K562 (cell line): ENCODE data around the gene CDKN2D. TPM values are rescaled to one million over a fixed set of nuclear protein-coding genes. Genes with fewer than 3 reads are reported as not detected.

ENCODE experiments used
- ATAC-seq: fragments of 200-7000 bp; cut with Tn5 transposase; 3 replicates; pipeline ENCODE4 v1.9.1; 2020; ENCODE audit warnings: moderate library complexity
- BruUV-seq: library from RNA; stranded (reverse); fragments of 400-500 nt; replicated peaks from 2 replicates; lab custom pipeline; 2021; lab: Mats Ljungman, UMichigan
- CTCF ChIA-PET: fragments of 300-600 bp; formaldehyde crosslinking; extraction: SDS; loops from one replicate; lab custom pipeline; 2021; ENCODE audit warnings: low intra/inter-chr PET ratio; lab: Yijun Ruan, JAX
- POLR2A ChIA-PET: fragments of 300-600, 350-650 bp; sonication (Branson Sonifier 250); formaldehyde crosslinking; extraction: SDS; loops from one replicate; lab custom pipeline; 2021; ENCODE audit warnings: antibody characterized with exemption, inconsistent platforms; lab: Yijun Ruan, JAX
- DNase-seq, 4 experiments: peaks; one replicate each; pipeline versions ENCODE4 v3.0.0 to v3.0.0-alpha.2; 2011 to 2018; ENCODE audit warnings: low spot score in 3 of 4, mixed read lengths in 3 of 4; ENCODE audit errors: extremely low read depth in 1 of 4
- FAIRE-seq: peaks from 2 replicates; lab custom pipeline; 2011; peaks lifted over from hg19 to GRCh38; lab: Jason Lieb, UNC
- H2AFZ ChIP-seq: 2 replicates; pipeline ENCODE4 v1.6.0; 2011; ENCODE audit warnings: low read depth, low read length, control low read depth, inconsistent platforms
- H3K27ac ChIP-seq: fragments of 200-600 bp; 3 replicates; pipeline ENCODE4 v1.8.0; 2011; ENCODE audit warnings: low read depth, mild to moderate bottlenecking, control low read depth, inconsistent platforms, low read length, moderate library complexity, mixed read lengths; ENCODE audit errors: extremely low read depth
- H3K27me3 ChIP-seq, 2 experiments: fragments of 300-600 bp in 1 of 2; 2 replicates in 1 of 2; 3 replicates in 1 of 2; pipeline versions ENCODE4 v1.6.0 to v1.8.0; 2011; ENCODE audit warnings: inconsistent platforms in 2 of 2, low read length in 2 of 2, mild to moderate bottlenecking in 1 of 2, mixed read lengths in 1 of 2, moderate library complexity in 1 of 2; ENCODE audit not compliant: control insufficient read depth in 2 of 2, insufficient read depth in 2 of 2
- H3K36me3 ChIP-seq: fragments of 300-600 bp; 3 replicates; pipeline ENCODE4 v1.8.0; 2011; ENCODE audit warnings: mild to moderate bottlenecking, low read length, inconsistent platforms; ENCODE audit not compliant: control insufficient read depth, insufficient read depth
- H3K4me1 ChIP-seq, 2 experiments: fragments of 200-600 bp in 1 of 2; replicated peaks in 1 of 2; 2 replicates in 1 of 2; 3 replicates in 1 of 2; pipeline versions ENCODE4 v1.5.1 to v1.8.0; 2011; ENCODE audit warnings: inconsistent platforms in 2 of 2, low read length in 2 of 2, mild to moderate bottlenecking in 1 of 2, mixed read lengths in 1 of 2, moderate library complexity in 1 of 2; ENCODE audit not compliant: control insufficient read depth in 2 of 2, insufficient read depth in 2 of 2
- H3K4me2 ChIP-seq: 2 replicates; pipeline ENCODE4 v1.6.1; 2011; ENCODE audit warnings: low read length, control low read depth, inconsistent platforms, mixed read lengths; ENCODE audit not compliant: insufficient read depth
- H3K4me3 ChIP-seq: fragments of 200-600 bp; sonication (generic), shearing (Covaris generic); 2 replicates; pipeline ENCODE4 v1.5.1; 2016; ENCODE audit warnings: control low read depth, inconsistent platforms
- H3K79me2 ChIP-seq: fragments of 200-600 bp; 3 replicates; pipeline ENCODE4 v1.8.0; 2011; ENCODE audit warnings: low read length, inconsistent platforms; ENCODE audit not compliant: control insufficient read depth, insufficient read depth
- H3K9ac ChIP-seq, 2 experiments: 2 replicates each; pipeline versions ENCODE4 v1.6.0 to v1.6.1; 2011; ENCODE audit warnings: low read depth in 2 of 2, low read length in 2 of 2, control low read depth in 1 of 2, inconsistent platforms in 1 of 2, mild to moderate bottlenecking in 1 of 2, mixed read lengths in 1 of 2; ENCODE audit not compliant: insufficient read depth in 1 of 2
- H3K9me1 ChIP-seq: one replicate; pipeline ENCODE4 v1.6.0; 2011; ENCODE audit warnings: inconsistent platforms, mild to moderate bottlenecking, low read length, moderate library complexity; ENCODE audit not compliant: control insufficient read depth, insufficient read depth
- H3K9me3 ChIP-seq: replicated peaks from 2 replicates; pipeline ENCODE4 v1.5.1; 2011; ENCODE audit warnings: low read depth, low read length, inconsistent platforms; ENCODE audit not compliant: control insufficient read depth, insufficient read depth
- H4K20me1 ChIP-seq: replicated peaks from 2 replicates; pipeline ENCODE4 v1.6.1; 2011; ENCODE audit warnings: low read length, inconsistent platforms, mixed read lengths; ENCODE audit not compliant: control insufficient read depth, insufficient read depth
- CC2D1A ChIP-seq: fragments of 450-650 bp; IDR thresholded peaks from 2 replicates; pipeline ENCODE4 v1.6.1; 2017; ENCODE audit warnings: mild to moderate bottlenecking
- CTCF ChIP-seq, 3 experiments: IDR thresholded peaks in 2 of 3; conservative IDR thresholded peaks in 1 of 3; 2 replicates each; pipeline ENCODE4 v1.5.1; 2011 to 2012; ENCODE audit warnings: low read length in 3 of 3, mild to moderate bottlenecking in 3 of 3, control low read depth in 2 of 3, improper control_type of control experiment in 1 of 3, inconsistent platforms in 1 of 3, low read depth in 1 of 3, mixed read lengths in 1 of 3, moderate library complexity in 1 of 3; ENCODE audit not compliant: insufficient read depth in 2 of 3
- DMBX1 ChIP-seq: fragments of 250-450 bp; sonication (Bioruptor Pico); IDR thresholded peaks from 2 replicates; pipeline ENCODE4 v1.8.0; 2022; ENCODE audit warnings: inconsistent platforms, mild to moderate bottlenecking, moderate library complexity, borderline replicate concordance
- GABPB2 ChIP-seq: fragments of 250-450 bp; sonication (Bioruptor Pico); conservative IDR thresholded peaks from 2 replicates; pipeline ENCODE4 v1.5.1; 2021; ENCODE audit warnings: mild to moderate bottlenecking
- HCFC1 ChIP-seq: IDR thresholded peaks from 2 replicates; pipeline ENCODE4 v1.6.1; 2012; ENCODE audit warnings: low read depth, low read length, improper control_type of control experiment
- KLF1 ChIP-seq: fragments of 450-650 bp; IDR thresholded peaks from 2 replicates; pipeline ENCODE4 v1.6.1; 2016; ENCODE audit warnings: missing genetic modification characterization, missing compliant biosample characterization
- MEF2D ChIP-seq: conservative IDR thresholded peaks from 2 replicates; pipeline ENCODE4 v1.6.1; 2016; ENCODE audit warnings: low read depth, missing genetic modification characterization, missing compliant biosample characterization
- NFATC3 ChIP-seq: fragments of 450-650 bp; IDR thresholded peaks from 2 replicates; pipeline ENCODE4 v1.6.1; 2017; ENCODE audit warnings: mild to moderate bottlenecking
- PHB2 ChIP-seq: fragments of 450-650 bp; IDR thresholded peaks from 2 replicates; pipeline ENCODE4 v1.6.1; 2017; ENCODE audit warnings: low read depth
- POLR2G ChIP-seq: fragments of 200-400 bp; formaldehyde crosslinking; IDR thresholded peaks from 2 replicates; pipeline ENCODE4 v1.6.1; 2017; ENCODE audit warnings: low read depth, mild to moderate bottlenecking, antibody characterized with exemption, low read length, moderate library complexity
- RBM25 ChIP-seq: fragments of 200-400 bp; formaldehyde crosslinking; IDR thresholded peaks from 2 replicates; pipeline ENCODE4 v1.6.1; 2018; ENCODE audit warnings: low read length, low read depth, moderate library complexity; ENCODE audit not compliant: severe bottlenecking
- RBM39 ChIP-seq: fragments of 200-400 bp; formaldehyde crosslinking; optimal IDR thresholded peaks from 2 replicates; pipeline ENCODE3; 2018; ENCODE audit warnings: low read depth, low read length
- SMAD4 ChIP-seq: fragments of 250-450 bp; sonication (Bioruptor Pico); conservative IDR thresholded peaks from 2 replicates; pipeline ENCODE4 v1.8.0; 2021; ENCODE audit warnings: inconsistent platforms, mild to moderate bottlenecking, moderate library complexity
- TFAM ChIP-seq: fragments of 250-450 bp; sonication (Bioruptor Pico); conservative IDR thresholded peaks from 2 replicates; pipeline ENCODE4 v1.5.0; 2021; ENCODE audit warnings: mild to moderate bottlenecking, moderate library complexity
- TRIM28 ChIP-seq: fragments of 450-650 bp; IDR thresholded peaks from 2 replicates; pipeline ENCODE4 v1.6.1; 2017
- ZNF124 ChIP-seq: sonication (generic); formaldehyde crosslinking; IDR thresholded peaks from 2 replicates; pipeline ENCODE4 v1.8.1; 2022; ENCODE audit warnings: missing genetic modification reagents
- ZNF143 ChIP-seq: sonication (generic); formaldehyde crosslinking; IDR thresholded peaks from 2 replicates; pipeline ENCODE4 v1.9.0; 2022; ENCODE audit warnings: mild to moderate bottlenecking, missing genetic modification reagents
- ZNF263 ChIP-seq: sonication (generic); formaldehyde crosslinking; IDR thresholded peaks from 2 replicates; pipeline ENCODE4 v1.8.0; 2022; ENCODE audit warnings: mild to moderate bottlenecking, missing genetic modification reagents, borderline replicate concordance
- ZNF277 ChIP-seq: fragments of 250-450 bp; sonication (Bioruptor Pico); IDR thresholded peaks from 2 replicates; pipeline ENCODE4 v1.8.0; 2022; ENCODE audit warnings: inconsistent platforms, mild to moderate bottlenecking, moderate library complexity, borderline replicate concordance
- ZNF3 ChIP-seq: fragments of 250-450 bp; sonication (Bioruptor Pico); IDR thresholded peaks from 2 replicates; pipeline ENCODE4 v1.5.0; 2021; ENCODE audit warnings: mild to moderate bottlenecking, moderate library complexity
- ZNF79 ChIP-seq: fragments of 250-450 bp; sonication (Bioruptor Pico); IDR thresholded peaks from 2 replicates; pipeline ENCODE4 v1.4.0; 2020; ENCODE audit warnings: low read depth, mild to moderate bottlenecking, moderate library complexity
- WGBS: fragments of 100-300 bp; shearing (Covaris generic); methylation state at CpG from one replicate; pipeline ENCODE4 v1.1.6; 2016; ENCODE audit warnings: low coverage, mixed read lengths; ENCODE audit not compliant: insufficient coverage; ENCODE audit errors: missing lambda C conversion rate; 5-methylcytosine and 5-hydroxymethylcytosine counted together
- in situ Hi-C: fragments of 300-500 bp; cut with MboI; formaldehyde crosslinking; loops from 4 replicates; pipeline ENCODE4 v1.15.0; 2018; ENCODE audit warnings: inconsistent platforms, mixed read lengths
- intact Hi-C: fragments of 100-400 bp; cut with micrococcal nuclease; formaldehyde crosslinking; loops from 2 replicates; pipeline ENCODE4 v1.14.2; 2022
- polyA plus RNA-seq, 8 experiments: library from polyadenylated mRNA; depleted of rRNA in 4 of 8; stranded (reverse) in 5 of 8; unstranded in 3 of 8; fragments of >200 nt; fragmentation: Nextera tagmentation in 2 of 8; fragmentation: Illumina TruSeq in 1 of 8; extraction: Ambion mirVana in 2 of 8; extraction: Trizol in 1 of 8; gene quantifications; 2 replicates each; pipeline versions ENCODE4 v1.2.1 to v1.2.3, GENCODE V29; 2011 to 2014; ENCODE audit warnings: inconsistent platforms in 1 of 8, missing spikeins in 1 of 8
- total RNA-seq, 7 experiments: library from RNA; depleted of rRNA in 6 of 7; stranded (reverse); fragments of >200 nt in 6 of 7; fragmentation: Illumina TruSeq in 2 of 7; extraction: Trizol in 2 of 7; gene quantifications; 2 replicates each; pipeline versions ENCODE4 v1.2.1 to v1.2.3, GENCODE V29; 2011 to 2021; ENCODE audit warnings: low replicate concordance in 1 of 7

The CDKN2D gene
- total and polyA plus RNA-seq, 9 of the 15 experiments (the other 6 are each of a cell fraction or from before 2014, with no cell fraction given) = 0.41 to 8.2 (median 3.7) TPM

GRCh38 chr19:10554760-10555609 is 13.8 kb downstream of the CDKN2D start:
- Histone ChIP-seq H3K4me2 (no peak overlapping the region), H3K4me1 (peaks cover 0 to 26% of the 10 kb centered on the region in 2 experiments; a peak in 2 of 5 replicates), H2AFZ (no peak overlapping the region), H3K9ac (no peak overlapping the region), H3K36me3 (peaks cover 94% of the 10 kb centered on the region), H3K9me3 (peaks cover 3% of the 10 kb centered on the region), H3K9me1 (no peaks in the 10 kb centered on the region), H3K27me3 (no peaks in the 10 kb centered on the region), H4K20me1 (peaks cover 11% of the 10 kb centered on the region), H3K4me3 (no peak overlapping the region), H3K27ac (no peak overlapping the region), H3K79me2 (no peaks in the 10 kb centered on the region; the same call in 2 of the 3 replicates)
- ATAC-seq (0 out of 3 replicates have a peak, but pooled peaks have one; percentile 5), DNase-seq (no peak), FAIRE-seq (no peak)
- in situ Hi-C loops (no loop called here), intact Hi-C loops (no loop called here)
- ChIA-PET POLR2A (interaction anchor here (0.7 to 2.8 kb wide), 8 partner anchors 8 to 54 kb away, joined by 3 to 14 read pairs (median 6); partner anchors contain the start of genes CDKN2D and KRI1), CTCF (interaction anchor here (0.6 kb wide), 1 partner anchor 17 kb away, joined by 3 read pairs; no protein-coding TSS in a partner anchor)
- BruUV-seq = no TSS peak
- 82% methylated on average over 24 of the region's 30 CpGs for WGBS
- 0 out of 6 replicates have a peak, but pooled peaks of 1 of the 3 experiments have one; percentile 11 for TF ChIP-seq CTCF (IDR thresholded peaks at IDR 0.05 in 2 of 3, conservative IDR thresholded peaks at IDR 0.05 in 1 of 3; ENCODE audit: insufficient read depth in 2 of 3, low read depth in 1 of 3, low read length in 3 of 3)
- no peak for TF ChIP-seq SMAD4 (CRISPR knock-in tag)
- no peak for TF ChIP-seq ZNF124 (CRISPR knock-in tag)
- TF ChIP-seq ZNF263 (CRISPR knock-in tag) = peak; percentile 86
- TF ChIP-seq ZNF277 (CRISPR knock-in tag) = no peak
- TF ChIP-seq RBM25 = peak; percentile 35
- peak; percentile 69 for TF ChIP-seq POLR2G
- no peak for TF ChIP-seq ZNF79 (CRISPR knock-in tag)
- no peak for TF ChIP-seq DMBX1
- no peak for TF ChIP-seq MEF2D (tag)
- TF ChIP-seq KLF1 (tag) = no peak
- TF ChIP-seq CC2D1A = no peak
- no peak for TF ChIP-seq RBM39
- no peak for TF ChIP-seq HCFC1
- no peak for TF ChIP-seq GABPB2 (CRISPR knock-in tag)
- TF ChIP-seq NFATC3 = no peak
- TF ChIP-seq ZNF143 (CRISPR knock-in tag) = no peak
- no peak for TF ChIP-seq ZNF3
- TF ChIP-seq PHB2 = no peak
- TF ChIP-seq TFAM (CRISPR knock-in tag) = no peak
- TF ChIP-seq TRIM28 = no peak
